Immature natural killer cell (primary cell): ENCODE measurements around the gene ZBED1. TPM values are rescaled to one million over a fixed set of nuclear protein-coding genes. Genes with fewer than 3 reads are reported as not detected.

Source experiments
- DNase-seq, 3 donors: peaks; one replicate each; pipeline ENCODE4 v3.0.0; 2022; ENCODE audit warnings: mixed read lengths in 1 of 3
- H3K27ac Mint-ChIP-seq, 6 donors: one replicate each; pipeline ENCODE4 v1.8.0; 2020; ENCODE audit warnings: mixed read lengths in 6 of 6, mild to moderate bottlenecking in 5 of 6, inconsistent platforms in 4 of 6, moderate library complexity in 3 of 6
- H3K27me3 Mint-ChIP-seq, 3 donors: one replicate each; pipeline ENCODE4 v1.8.0; 2020 to 2021; ENCODE audit warnings: low read depth in 3 of 3, mild to moderate bottlenecking in 3 of 3, mixed read lengths in 3 of 3, moderate library complexity in 3 of 3, inconsistent platforms in 1 of 3
- H3K36me3 Mint-ChIP-seq, 3 donors: one replicate each; pipeline ENCODE4 v1.8.0; 2020; ENCODE audit warnings: mixed read lengths in 3 of 3, inconsistent platforms in 2 of 3, mild to moderate bottlenecking in 2 of 3
- H3K4me1 Mint-ChIP-seq, 2 donors: one replicate each; pipeline ENCODE4 v1.8.0; 2020; ENCODE audit warnings: inconsistent platforms in 2 of 2, mild to moderate bottlenecking in 2 of 2, mixed read lengths in 2 of 2, moderate library complexity in 1 of 2
- H3K4me3 Mint-ChIP-seq, 5 donors: one replicate each; pipeline ENCODE4 v1.8.0; 2020; ENCODE audit warnings: mild to moderate bottlenecking in 5 of 5, mixed read lengths in 5 of 5, inconsistent platforms in 3 of 5, moderate library complexity in 3 of 5
- H3K9me3 Mint-ChIP-seq, 6 donors: one replicate each; pipeline ENCODE4 v1.8.0; 2020; ENCODE audit warnings: mild to moderate bottlenecking in 6 of 6, mixed read lengths in 6 of 6, inconsistent platforms in 4 of 6, moderate library complexity in 3 of 6
- polyA plus RNA-seq, 3 donors: library from polyadenylated mRNA; unstranded; fragments of 300-500 nt; fragmentation: Illumina TruSeq; gene quantifications; one replicate each; pipeline ENCODE4 v1.2.3, GENCODE V29; 2021

Gene ZBED1
- polyA plus RNA-seq, 3 donors from 2014 or later = 23.7 to 48.1 (median 41.4) TPM

GRCh38 chrX:2441466-2441865 lies 59.3 kb downstream of the ZBED1 start:
- H3K4me1 Mint-ChIP-seq = peaks cover 2 to 6% of the 10 kb centered on the region in 2 donors
- no peaks in the 10 kb centered on the region for H3K27me3 Mint-ChIP-seq
- H3K4me3 Mint-ChIP-seq = no peak overlapping the region
- H3K36me3 Mint-ChIP-seq = peaks cover 5 to 14% (median 13%) of the 10 kb centered on the region in 3 donors
- no peak overlapping the region for H3K27ac Mint-ChIP-seq
- no peak for DNase-seq
- H3K9me3 Mint-ChIP-seq = no peaks in the 10 kb centered on the region

GRCh38 chrX:2439613-2440012 lies 61.2 kb downstream of the ZBED1 start:
- no peak for DNase-seq
- H3K27me3 Mint-ChIP-seq = no peaks in the 10 kb centered on the region
- peaks cover 5 to 21% (median 17%) of the 10 kb centered on the region in 3 donors for H3K36me3 Mint-ChIP-seq
- no peak overlapping the region for H3K27ac Mint-ChIP-seq
- no peak overlapping the region for H3K4me3 Mint-ChIP-seq
- H3K4me1 Mint-ChIP-seq = peaks cover 2 to 11% of the 10 kb centered on the region in 2 donors
- no peaks in the 10 kb centered on the region for H3K9me3 Mint-ChIP-seq

Other genes starting within 250 kb of the ZBED1 start
- gene DHRSX, start within 50 bp of the ZBED1 start, polyA plus RNA-seq = 10 to 100 TPM; 20.0 to 36.4 (median 23.2) TPM
- 100 to 1,000 TPM; 479 to 672 (median 543) TPM for gene CD99, start 190.3 kb upstream of the ZBED1 start, polyA plus RNA-seq